ENCODE results near the gene TIPARP.
"Not testable (repeated sequence)": the region's sequence is repeated elsewhere in the genome, so short reads cannot be mapped to it uniquely, and the experiment has no call there.

DNA sequence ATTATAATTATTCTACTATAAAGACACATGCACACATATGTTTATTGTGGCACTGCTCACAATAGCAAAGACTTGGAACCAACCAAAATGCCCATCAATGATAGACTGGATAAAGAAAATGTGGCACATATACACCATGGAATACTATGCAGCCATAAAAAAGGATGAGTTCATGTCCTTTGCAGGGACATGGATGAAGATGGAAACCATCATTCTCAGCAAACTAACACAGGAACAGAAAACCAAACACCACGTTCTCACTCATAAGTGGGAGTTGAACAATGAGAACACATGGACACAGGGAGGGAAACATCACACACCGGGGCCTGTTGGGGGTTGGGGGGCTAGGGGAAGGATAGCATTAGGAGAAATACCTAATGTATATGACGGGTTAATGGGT, 62.7 kb downstream of the TIPARP start:
- TF ChIP-seq EP300 (IDR thresholded peaks at IDR 0.05); POLR2AphosphoS5 (IDR thresholded peaks at IDR 0.05); POLR2A (IDR thresholded peaks at IDR 0.05; ENCODE audit: low read depth): not testable (repeated sequence)

All from esophagus muscularis mucosa (tissue), 3 donors.